Measurements from ENCODE around the gene PPRC1. TPM values are rescaled to one million over a fixed set of nuclear protein-coding genes. Genes with fewer than 3 reads are reported as not detected.

The PPRC1 gene
- total RNA-seq, 1 experiment from 2014 or later, result 87.9 TPM

GRCh38 chr10:102191956-102192355 lies 59.1 kb downstream of the PPRC1 start:
- POLR2A ChIA-PET, result no interaction called here
- BruUV-seq (replicated peaks), result no TSS peak
- Histone ChIP-seq H3K4me1 (ENCODE audit: control insufficient read depth, insufficient read depth, low read length) (no peaks in the 10 kb centered on the region), H3K36me3 (ENCODE audit: control insufficient read depth, insufficient read depth, low read length) (no peaks in the 10 kb centered on the region), H3K4me3 (ENCODE audit: low read depth in 2 of 2, low read length in 2 of 2) (no peak overlapping the region), H3K9me3 (ENCODE audit: control insufficient read depth, insufficient read depth, low read depth, low read length) (peaks cover 15% of the 10 kb centered on the region), H3K27ac (ENCODE audit: low read length) (no peak overlapping the region), H3K27me3 (ENCODE audit: control insufficient read depth, insufficient read depth, low read length) (no peaks in the 10 kb centered on the region)
- in situ Hi-C loops (cut with HindIII; ENCODE audit: low pct_unique_long_range_greater_than_20kb, low sequenced_read_pairs) (no loop called here), intact Hi-C loops (cut with micrococcal nuclease; ENCODE audit: unreplicated experiment) (no loop called here)
- DNase-seq (ENCODE audit: low read depth, low spot score), result no peak
- no peak for ATAC-seq
- CTCF ChIA-PET, result no interaction called here
- TF ChIP-seq POLR2AphosphoS5 (IDR thresholded peaks at IDR 0.05; ENCODE audit: low read depth, low read length) (no peak), REST (IDR thresholded peaks at IDR 0.05; ENCODE audit: insufficient read depth in 1 of 2, low read depth in 2 of 2, low read length in 1 of 2) (no peak), TCF7L2 (IDR thresholded peaks at IDR 0.05; ENCODE audit: low read depth, low read length) (no peak), CTCF (IDR thresholded peaks at IDR 0.05) (no peak), SIN3A (IDR thresholded peaks at IDR 0.05; ENCODE audit: borderline replicate concordance, insufficient read depth, low read depth, low read length) (no peak)

GRCh38 chr10:102195296-102195870 lies 62.5 kb downstream of the PPRC1 start:
- ChIA-PET CTCF (no interaction called here), POLR2A (no interaction called here)
- no peak for ATAC-seq
- no peak for TF ChIP-seq REST (IDR thresholded peaks at IDR 0.05; ENCODE audit: insufficient read depth in 1 of 2, low read depth in 2 of 2, low read length in 1 of 2)
- no peak for TF ChIP-seq CTCF (IDR thresholded peaks at IDR 0.05)
- no peak for TF ChIP-seq TCF7L2 (IDR thresholded peaks at IDR 0.05; ENCODE audit: low read depth, low read length)
- Histone ChIP-seq H3K27ac (ENCODE audit: low read length) (no peak overlapping the region), H3K36me3 (ENCODE audit: control insufficient read depth, insufficient read depth, low read length) (no peaks in the 10 kb centered on the region), H3K27me3 (ENCODE audit: control insufficient read depth, insufficient read depth, low read length) (peaks cover 4% of the 10 kb centered on the region; the same call in 1 of the 2 replicates), H3K4me3 (ENCODE audit: low read depth in 2 of 2, low read length in 2 of 2) (no peak overlapping the region), H3K9me3 (ENCODE audit: control insufficient read depth, insufficient read depth, low read depth, low read length) (peaks cover 15% of the 10 kb centered on the region), H3K4me1 (ENCODE audit: control insufficient read depth, insufficient read depth, low read length) (no peaks in the 10 kb centered on the region)
- in situ Hi-C loops (cut with HindIII; ENCODE audit: low pct_unique_long_range_greater_than_20kb, low sequenced_read_pairs) (no loop called here), intact Hi-C loops (cut with micrococcal nuclease; ENCODE audit: unreplicated experiment) (no loop called here)
- BruUV-seq (replicated peaks), result no TSS peak
- DNase-seq (ENCODE audit: low read depth, low spot score), result no peak
